Neural progenitor cell (in vitro differentiated cells): ENCODE data around the gene DTNA.

Experiments
- EZH2 ChIP-seq: fragments of 200-600 bp; sonication (generic); IDR thresholded peaks from 2 replicates; pipeline ENCODE4 v1.6.1; 2017; ENCODE audit warnings: antibody characterized with exemption, mild to moderate bottlenecking, moderate library complexity
- EZH2phosphoT487 ChIP-seq: fragments of 200-600 bp; sonication (generic); IDR thresholded peaks from 2 replicates; pipeline ENCODE4 v1.6.1; 2017; ENCODE audit warnings: antibody characterized with exemption
- TF ChIP-seq, protein P1 (sequence below): fragments of 200-600 bp; sonication (generic); IDR thresholded peaks from 2 replicates; pipeline ENCODE4 v1.5.1; 2017; ENCODE audit warnings: antibody characterized with exemption, mild to moderate bottlenecking

DNA sequence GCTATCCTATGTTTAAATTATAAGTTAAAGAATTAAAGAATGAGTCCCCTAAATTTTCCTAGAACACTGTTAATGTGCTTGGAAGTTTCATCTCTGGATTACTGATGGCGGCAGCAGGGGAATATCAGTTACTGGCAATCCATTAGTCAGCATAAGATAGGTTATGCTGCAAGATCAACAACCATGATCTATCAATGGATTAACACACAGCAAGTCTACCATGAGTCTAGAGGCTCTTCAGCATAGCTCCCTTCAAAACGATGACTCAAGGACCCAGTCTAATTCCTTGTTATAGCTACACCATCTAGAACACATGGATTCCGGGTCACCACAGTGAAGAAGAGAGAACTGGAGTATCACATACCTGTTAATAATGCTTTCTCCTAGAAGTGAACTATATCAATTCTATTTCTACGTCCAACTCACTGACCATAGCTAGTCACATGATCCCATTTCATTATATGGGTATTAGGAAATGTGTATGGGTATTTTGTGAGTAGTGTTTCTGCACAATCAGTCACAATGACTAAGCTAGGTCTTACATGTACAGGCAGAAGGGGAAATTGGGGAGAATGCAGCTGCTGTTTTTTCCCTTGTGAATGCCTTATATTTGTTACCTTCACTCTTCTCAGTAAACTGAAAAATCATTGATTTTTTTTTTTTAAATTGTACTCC is 222.8 kb downstream of the DTNA start:
- TF ChIP-seq, protein P1, sequence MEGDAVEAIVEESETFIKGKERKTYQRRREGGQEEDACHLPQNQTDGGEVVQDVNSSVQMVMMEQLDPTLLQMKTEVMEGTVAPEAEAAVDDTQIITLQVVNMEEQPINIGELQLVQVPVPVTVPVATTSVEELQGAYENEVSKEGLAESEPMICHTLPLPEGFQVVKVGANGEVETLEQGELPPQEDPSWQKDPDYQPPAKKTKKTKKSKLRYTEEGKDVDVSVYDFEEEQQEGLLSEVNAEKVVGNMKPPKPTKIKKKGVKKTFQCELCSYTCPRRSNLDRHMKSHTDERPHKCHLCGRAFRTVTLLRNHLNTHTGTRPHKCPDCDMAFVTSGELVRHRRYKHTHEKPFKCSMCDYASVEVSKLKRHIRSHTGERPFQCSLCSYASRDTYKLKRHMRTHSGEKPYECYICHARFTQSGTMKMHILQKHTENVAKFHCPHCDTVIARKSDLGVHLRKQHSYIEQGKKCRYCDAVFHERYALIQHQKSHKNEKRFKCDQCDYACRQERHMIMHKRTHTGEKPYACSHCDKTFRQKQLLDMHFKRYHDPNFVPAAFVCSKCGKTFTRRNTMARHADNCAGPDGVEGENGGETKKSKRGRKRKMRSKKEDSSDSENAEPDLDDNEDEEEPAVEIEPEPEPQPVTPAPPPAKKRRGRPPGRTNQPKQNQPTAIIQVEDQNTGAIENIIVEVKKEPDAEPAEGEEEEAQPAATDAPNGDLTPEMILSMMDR, result no peak
- no peak for TF ChIP-seq EZH2
- TF ChIP-seq EZH2phosphoT487, result no peak
